ENCODE results near the gene ARHGAP23.

Gene ARHGAP23

DNA sequence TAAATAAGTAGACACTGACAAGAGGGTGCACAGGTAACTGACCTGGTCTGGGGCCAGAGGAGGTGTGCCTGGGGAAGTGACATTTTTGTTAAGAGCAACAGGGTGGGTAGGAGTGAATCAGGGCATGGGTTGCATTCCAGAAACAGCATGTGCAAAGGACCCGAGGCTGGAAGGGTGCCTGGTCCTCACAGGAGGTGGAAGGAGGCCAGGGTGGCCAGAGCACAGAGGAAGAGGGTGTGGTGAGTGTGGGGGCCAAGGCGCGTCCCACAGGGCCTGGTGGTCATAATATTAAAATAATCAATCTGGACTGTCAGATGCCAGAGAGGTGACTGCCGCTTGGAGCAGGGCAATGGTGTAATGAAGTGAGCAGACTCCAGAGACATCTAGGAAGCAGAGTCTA lies 14.3 kb downstream of the ARHGAP23 start:
- DNase-seq: no peak

DNA sequence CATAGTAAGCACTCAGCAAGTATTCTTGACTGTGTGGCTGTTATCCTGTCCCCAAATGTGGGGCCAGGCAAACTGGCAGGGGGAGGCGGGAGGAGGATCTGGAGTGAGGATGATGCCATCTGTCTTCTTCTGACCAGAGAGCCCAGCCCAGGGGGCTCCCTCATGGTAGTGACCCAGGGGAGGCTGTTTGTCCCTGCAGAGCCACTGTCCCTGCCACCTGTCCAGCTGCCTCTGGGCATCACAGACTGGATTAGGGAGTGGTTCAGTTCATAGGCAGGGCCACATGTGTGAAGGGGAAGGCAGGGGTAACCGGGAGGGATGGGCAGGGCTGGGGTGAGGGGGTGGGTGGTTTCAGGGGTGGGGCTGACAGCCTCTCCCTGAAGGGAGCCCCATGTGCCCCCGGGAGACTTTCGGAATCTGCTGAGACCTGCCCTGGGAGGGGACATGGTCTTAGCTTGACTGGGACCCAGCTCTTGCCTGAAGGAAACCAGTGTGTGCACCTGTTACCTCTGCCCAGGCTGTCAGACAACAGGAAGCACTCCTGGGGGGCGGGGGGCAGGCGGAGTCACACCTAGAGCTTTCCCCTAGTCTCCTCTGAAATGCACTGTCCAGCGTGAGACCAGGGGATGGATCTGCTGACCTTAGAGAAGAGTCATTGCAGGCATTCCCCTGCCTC lies 15.2 kb downstream of the ARHGAP23 start:
- DNase-seq: no peak

DNA sequence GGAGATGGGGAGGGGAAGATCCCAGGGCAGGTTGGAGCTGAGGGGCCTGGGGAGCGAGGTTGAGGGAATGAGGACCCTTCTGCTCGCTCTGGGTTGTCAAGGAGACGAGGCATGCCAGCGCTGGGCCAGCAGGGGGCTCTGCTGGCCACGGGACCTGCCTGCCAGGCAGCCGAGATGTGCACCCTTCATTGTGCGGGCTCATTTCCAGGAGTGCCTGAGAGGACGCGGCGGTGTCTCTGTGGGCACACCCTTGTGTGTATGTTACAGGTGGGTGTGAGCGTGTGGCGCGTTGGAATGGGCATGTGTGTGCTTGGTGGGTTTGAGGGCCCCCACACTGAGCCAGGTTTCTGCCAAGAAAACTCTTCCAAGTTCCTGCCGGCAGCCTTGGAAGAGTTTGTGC lies 15.9 kb downstream of the ARHGAP23 start:
- DNase-seq: peak; percentile 66 to 70

DNA sequence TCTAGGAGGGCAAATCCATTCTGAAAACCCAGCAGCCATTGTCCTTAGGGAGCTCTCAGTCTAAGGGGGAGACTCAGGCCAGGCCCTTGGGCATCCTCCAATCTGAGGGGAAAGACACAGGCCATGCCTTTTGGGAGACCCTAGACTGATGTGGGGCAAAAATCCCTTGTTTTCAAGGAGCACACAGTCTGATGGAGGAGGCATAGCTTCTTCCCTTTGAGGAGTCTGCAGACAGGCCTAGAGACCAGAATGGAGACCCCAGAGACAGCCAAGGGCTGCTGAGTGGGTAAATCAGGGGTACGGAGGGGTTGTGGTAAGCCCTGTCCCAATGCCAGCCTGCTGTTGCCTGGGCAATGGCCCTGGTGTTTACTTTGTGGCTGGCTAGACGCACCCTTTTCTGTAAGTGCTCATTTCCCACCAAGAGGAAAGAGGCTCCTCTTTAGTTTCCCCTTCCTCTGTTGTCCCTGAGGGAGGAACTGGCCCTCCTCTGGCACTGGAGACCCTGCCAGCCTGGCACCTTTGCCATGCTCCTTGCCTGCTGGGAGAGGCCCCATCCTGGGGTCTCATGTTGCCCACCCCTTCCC lies 19.3 kb downstream of the ARHGAP23 start:
- DNase-seq: no peak

DNA sequence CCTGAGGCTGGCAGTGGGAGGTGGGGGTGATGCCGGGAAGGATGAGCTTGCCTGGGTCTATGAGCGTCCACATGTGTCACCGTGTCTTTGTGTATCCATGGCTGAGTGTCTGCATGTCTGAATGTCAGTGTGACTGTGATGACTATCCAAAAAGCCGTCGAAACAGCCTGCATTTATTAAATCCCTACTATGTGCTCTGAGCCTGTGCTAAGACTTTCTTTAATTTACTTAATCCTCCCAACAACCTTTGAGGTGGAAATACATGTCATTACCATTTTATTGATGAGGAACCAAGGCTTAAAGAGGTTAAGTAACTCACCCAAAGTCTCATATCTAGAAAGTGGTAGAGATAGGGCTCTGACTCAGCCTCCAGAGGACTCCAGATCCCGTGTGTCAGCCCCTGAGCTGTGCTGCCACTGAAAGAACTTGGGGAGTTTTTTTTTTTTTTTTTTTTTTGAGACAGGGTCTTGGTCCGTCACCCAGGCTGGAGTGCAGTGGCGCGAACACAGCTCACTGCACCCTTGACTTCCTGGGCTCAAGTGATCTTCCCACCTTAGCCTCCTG lies 20.0 kb downstream of the ARHGAP23 start:
- DNase-seq: no peak

DNA sequence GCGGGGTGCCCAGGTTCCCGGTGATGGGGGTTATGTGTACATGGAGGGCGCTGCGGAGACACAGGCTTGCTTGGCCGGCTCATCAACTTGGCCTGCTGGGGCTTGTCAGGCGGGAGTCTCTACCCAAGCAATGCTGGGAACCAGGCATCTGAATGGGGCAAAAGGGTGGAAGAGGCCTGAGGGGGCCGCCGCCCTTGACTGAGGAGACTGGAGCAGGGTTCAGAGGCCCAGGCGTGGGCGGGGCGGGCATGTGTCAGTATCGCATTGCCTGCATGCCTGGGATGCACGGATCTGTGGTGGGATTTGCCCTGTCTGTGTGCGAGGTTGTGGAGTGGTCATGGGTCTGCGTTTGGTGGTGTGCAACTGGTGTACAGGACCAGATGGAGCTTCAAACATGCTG lies 21.1 kb downstream of the ARHGAP23 start:
- no peak for DNase-seq

DNA sequence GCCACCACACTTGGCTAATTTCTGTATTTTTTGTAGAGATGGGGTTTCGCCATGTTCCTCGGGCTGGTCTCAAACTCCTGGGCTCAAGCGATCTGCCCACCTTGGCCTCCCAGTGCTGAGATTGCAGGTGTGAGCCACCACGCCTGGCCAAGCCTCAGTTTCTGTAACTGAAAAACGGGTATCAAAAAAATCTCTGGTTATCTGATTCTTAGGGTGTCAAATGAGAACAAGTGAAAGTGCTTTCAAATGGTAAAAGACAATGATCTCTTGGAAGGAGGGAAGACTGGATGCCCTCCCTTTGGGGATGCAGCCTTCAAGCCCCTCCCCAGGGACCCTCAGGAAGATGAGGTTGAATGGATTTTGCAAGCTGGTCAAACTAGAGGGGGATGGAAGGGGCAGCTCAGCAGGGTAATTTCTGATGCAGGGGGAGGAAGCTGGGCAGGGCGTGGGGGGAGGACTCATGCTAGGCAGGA lies 22.3 kb downstream of the ARHGAP23 start:
- DNase-seq: no peak

DNA sequence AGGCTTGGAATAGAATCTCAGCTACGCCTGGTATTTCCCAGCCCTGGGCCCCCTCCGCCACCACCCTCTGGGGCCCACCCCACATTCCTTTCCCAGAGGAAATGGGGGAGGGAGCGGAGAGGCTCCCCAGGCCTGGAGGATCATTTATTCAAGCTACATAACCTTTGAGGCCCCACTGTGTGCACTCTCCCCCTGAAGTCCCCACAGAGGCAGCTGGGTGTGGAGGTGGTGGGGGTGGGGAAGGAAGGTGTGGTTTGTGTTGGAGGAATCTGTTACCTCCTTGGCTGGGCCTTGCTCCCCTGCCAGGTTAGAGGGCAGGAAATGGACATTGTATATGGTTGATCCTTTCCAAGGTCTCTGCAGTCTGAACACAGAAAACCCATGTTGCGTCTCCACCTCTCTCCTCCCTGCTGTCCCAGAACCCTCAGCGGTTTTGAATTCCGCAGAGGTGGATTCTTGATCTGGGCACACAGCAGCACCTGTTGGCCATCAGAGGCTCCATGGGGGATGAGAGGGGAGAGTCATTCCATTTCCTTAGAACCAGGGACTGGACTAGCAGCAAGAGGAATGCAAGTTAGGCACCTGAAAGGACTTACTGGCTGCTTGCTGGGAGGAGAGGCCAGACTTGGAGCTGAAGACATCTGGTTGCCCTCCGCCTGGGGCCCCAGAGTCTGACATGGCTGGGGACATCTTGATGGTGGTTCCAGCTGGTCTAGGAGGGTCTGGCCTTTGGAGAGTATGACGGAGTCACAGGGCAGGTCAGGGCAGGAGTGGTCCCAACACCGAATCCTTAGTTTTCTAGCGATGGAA lies 23.0 kb downstream of the ARHGAP23 start:
- no peak for DNase-seq

DNA sequence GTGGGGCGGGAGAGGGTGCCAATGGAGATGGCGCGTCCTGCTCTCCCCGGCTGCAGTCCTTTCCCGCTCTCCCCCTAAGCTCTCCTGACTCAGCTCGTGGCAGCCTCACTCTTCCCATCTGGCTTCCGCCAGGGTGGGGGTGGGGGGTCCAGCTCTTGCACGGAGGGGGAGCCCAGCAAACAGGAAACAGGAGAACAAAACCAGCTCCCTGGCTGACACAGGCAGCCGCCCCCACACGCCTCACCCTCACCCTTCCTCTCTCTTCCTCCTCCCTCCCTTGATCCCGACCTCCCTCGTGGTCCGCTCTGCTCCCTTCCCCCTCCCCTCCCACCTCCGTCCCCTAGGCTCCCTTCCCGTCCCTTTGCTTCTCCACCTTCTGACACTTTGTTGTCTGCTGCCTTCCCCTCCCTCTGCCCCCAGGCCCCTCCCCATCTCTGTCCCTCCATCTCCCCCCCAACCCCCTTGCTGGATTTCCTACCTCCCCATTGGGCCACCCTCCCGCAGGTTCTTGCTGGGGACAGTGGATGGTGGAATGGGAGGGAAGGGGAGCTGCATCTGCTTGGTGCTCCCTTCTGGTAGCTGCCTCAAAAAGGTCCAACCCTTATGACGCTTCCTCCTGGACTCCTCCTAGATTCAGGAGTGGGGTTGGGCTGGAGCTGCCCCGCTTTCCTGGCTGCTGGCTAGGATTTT lies 23.7 kb downstream of the ARHGAP23 start:
- DNase-seq: no peak

DNA sequence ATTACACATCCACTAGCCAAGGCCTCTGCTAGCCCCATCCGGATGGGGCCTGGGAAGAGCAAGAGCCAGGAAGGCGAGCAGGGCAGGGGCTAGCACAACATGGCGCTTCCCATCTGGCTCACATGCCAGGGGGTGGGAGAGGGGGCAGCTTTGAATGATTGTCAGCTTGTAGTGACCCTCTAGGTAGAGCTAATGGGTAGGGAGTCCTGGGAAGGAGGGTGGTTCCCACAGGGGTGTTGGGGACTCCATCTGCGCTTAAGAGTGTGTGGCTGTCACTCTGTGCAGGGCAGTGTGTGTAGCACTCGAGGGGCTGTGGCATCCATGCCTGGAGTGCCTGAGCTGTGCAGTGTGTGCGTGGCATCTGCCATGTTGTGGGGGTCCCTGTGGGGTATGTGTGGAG lies 24.5 kb downstream of the ARHGAP23 start:
- no peak for DNase-seq

DNA sequence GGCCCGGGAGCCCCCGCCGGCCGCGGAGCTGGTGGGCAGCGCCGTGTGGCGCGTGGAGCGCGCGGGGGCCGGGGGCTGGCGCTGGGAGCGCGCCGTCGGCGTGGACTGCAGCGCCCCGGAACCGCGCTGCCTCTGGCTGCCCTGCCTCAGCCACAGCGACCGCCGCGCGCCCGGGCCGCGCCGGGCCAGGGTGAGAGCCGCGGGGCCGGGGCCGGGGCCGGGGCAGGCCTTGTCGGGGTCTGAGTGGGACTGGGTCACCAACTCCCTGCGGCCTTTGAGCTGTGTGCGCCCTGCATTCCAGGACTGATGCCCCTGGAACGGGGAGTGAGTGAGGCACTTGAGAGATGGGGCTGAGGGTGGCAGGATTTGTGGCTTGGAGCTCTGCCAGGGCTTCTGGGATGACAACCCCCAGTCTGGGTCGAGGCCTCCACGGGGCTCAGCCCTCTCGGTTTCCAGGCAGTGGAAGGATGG lies 25.7 kb downstream of the ARHGAP23 start:
- peak in 1 of 2 donors; percentile 10 for DNase-seq

DNA sequence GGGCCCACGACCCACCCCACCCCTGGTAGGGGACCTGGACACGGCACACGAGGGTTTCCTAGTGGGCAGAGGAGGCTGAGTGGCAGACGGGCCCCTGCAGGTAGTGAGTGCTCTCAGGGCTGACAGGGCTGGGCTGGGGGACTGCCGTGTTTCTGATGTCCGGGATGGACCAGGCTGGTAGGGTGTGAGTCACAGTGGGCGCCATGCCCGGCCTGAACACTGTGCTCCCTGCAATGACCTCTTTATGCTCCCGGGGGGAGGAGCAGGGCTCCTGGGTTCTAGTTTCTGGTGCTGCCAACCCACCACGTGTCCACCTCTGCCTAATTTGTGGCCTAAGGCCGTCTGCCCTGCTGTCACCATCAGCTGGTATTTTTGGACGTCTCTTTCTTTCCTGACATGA lies 26.3 kb downstream of the ARHGAP23 start:
- DNase-seq: no peak

DNA sequence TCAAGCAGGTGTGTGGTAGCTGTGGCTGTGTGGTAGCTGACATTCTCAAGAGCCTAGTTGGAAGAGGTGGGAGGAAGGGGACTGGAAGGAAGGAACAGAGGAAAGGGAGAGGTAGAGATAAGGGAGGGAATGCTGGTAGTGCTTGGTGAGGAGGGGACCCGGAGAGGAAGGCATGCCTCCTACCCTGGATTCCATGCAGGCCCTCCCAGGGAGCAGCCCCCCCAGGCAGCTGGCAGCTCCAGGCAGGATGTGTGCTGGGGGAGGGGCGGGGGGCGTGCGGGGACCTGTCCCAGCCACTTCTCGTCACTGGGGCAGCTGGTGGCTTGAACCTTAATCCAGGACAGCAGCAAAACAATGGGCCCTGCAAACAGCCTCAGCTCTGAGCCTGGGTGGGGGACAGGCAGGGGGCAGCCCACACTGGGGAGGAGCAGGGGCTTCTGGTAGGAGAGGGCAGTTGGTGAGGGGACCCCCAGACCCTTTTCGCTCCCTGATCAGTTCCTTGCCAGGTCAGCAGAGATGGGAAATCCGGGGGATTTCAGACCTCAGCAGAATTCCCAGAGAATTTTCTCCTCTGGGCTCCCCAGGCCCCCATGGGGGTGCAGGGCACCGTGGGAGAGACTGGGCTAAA lies 27.1 kb downstream of the ARHGAP23 start:
- DNase-seq: no peak

DNA sequence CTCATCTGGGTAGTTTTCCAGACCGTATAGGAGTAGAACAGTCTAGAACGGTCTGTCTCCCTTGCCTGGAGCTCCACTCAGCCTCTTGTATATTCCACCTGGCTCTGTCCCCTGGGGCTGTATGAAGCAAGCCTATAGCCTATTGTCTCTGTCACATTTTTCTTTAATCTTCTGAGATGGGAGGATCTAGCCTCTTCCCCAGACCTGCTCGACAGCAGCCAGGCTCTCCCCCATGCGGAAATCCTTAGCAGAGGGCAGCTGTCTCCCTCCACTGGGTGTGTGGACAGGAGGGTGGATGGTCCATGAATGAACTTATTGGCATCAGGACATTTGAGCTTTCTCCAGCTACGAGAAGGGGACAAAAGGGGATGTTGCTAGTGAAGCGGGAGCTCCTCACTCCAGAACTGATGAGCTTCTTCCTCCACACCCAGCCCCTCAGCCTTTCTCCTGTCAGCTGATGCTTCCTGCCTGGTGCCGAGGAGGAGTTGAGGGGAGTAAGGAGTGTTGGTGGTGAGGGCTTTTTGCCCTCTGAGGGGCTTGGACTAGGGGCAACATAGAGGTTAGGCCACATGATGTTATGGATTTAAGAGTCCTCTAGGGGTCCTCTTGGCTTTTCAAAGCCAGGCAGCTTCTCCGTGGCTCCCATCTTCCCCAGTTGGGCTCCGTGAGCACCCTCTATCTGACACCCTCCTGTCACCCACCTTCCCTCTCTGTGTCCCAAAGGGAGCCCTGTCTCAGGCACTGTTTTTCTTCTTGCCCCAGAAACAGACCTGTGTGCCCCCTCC lies 28.0 kb downstream of the ARHGAP23 start:
- no peak for DNase-seq

DNA sequence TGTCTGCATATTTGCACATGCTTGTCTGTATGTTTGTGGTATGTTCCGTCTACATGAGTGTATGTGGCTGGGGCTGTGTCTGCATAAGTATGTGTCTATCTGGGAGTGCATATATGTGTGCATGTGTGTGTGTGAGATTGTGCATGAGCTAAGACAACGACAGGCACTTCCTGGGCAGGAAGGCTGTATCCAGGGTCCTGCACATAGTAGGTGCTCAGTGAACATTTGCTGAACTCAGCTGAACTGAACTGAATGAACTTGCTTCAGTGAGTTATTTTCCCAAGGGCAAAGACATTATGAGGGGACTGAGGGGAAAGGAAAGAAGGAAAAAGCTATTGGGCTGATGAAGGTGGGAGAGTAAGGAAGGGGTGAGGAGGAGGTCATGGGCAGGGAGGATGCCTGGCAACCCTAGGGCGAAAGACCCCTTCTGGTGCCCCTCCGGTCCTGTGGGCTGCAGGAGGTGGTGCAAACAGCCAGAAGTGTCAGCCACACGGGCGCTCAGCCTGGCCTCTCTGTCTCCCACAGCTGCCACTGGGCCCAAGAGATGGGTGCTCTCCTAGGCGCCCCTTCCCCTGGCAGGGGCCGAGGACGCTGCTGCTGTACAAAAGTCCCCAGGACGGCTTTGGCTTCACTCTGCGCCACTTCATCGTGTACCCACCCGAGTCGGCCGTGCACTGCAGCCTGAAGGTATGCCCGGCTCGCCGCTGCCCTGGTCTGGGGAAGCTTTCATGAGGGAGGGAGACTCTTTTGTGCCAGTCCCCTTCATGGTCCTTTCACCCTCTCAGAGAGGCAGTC lies 29.5 kb downstream of the ARHGAP23 start:
- no peak for DNase-seq

DNA sequence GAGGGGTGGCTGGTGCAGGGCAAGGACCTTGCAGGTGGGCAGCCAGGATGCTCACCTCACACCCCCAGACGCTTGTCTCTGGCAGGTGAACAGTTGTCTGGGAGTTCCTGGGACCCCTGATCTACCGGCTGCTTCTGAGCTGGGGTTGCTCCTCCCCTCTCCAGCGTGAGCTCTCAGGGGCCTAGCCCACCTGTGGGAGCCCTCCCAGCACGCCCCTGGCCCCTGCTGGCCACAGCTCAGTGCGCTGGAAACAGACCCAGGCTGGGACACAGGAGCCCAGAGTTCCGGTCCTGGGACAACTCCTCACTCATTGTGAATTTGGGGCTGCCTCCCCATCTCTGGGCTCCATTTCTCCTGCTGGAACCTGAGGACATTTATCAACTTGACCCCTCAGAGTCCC lies 30.3 kb downstream of the ARHGAP23 start:
- no peak for DNase-seq

DNA sequence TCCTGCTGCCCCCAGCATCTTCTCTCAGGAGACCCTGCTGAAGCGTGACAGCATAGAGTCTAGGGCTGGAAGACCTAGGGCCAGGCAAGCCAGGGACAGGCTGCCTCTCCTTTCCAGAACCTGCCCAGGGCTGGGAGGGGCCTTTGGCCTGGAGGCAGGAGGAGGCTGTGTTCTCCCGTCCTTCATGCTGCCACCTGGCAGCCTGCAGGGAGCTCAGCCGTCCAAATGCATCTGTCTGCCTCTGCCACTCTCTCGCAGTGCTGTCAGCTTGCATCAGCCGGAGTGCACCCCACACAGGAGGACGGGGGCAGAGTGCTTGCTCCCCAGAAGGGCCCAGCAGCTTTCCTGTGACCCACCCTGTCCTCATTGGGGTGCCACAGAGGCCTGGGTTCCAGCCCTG lies 31.3 kb downstream of the ARHGAP23 start:
- no peak for DNase-seq

DNA sequence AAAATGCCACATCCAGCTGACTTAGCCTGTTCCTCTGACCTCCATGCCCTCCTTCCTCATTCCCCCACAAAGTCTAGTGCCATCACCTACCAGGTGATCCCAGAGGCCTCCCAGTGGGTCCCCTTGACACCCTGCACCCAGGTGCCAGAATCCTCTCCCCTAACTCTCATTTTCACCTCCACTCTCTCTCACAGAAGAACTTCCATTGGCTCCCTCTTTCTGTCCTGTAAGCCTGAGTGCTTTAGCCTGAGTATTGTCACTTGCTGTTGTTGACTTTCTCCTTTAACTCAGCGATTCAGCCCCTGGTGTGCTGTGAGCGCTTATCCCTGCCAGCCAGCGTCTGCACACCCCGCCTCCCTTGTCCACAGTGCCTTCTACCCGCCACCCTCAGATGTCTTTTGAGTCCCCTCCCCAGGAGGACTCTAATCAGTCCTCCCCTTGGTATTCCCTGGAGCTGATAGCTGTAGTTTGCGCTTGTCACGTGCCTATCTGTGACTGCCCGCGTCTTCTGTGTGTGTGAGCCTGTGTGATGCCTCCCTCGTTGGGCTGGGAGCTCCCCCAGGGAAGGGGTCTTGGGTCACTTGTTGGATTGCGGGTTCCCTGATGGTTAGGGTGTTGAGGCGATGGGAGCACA lies 31.9 kb downstream of the ARHGAP23 start:
- DNase-seq: no peak

DNA sequence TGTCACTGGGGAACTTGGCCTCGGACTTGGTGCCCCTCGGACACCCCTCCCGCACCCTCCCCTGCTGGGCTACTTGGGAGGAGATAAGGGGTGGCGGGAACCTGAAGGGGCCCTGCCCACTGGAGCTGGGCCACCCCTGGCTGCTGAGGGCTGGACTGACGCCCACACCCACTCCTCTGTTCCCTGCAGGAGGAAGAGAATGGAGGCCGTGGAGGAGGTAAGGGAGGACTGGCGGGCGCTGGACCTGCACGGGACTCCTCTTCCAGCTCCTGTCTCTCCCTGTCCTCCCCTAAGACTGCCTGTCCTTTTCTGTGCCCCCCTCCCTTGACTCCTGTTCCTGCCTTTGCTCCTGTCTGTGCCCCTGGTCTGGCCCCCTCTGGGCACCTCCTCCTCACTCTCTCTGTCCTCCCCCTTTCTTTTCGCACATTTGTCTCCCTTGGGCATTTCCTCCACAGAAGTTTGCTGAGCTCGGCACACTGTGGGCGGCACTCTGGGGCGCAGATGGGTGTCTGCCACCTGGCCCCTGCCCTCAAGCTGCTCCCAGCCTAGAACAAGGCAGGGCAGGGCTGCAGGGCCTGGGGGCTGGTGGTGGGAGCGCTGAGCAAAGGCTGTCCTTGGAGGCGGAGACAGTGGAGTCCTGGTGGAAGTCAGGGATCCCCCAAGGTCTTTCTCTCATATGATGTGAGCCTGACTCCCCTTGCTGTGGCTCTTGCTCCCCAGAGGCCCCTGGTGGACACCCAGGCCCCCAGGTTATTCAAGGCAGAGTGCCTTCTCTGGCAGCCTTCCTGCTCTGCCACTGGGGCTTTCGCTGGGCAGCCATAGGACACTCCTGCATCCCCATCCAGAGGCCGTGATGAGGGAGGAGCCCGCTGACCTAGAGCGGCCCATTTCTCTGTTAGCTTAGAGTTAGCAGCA lies 32.7 kb downstream of the ARHGAP23 start:
- DNase-seq: no peak

Measured in stimulated activated CD4-positive, alpha-beta T cell treated with anti-CD3 and anti-CD28 coated beads, Interleukin-2, amount 100 ng/mL, for 24 hours (primary cell).